Tibial nerve (tissue), 4 donors: Measurements from ENCODE around the gene GPAT2. TPM values are rescaled to one million over a fixed set of nuclear protein-coding genes. Genes with fewer than 3 reads are reported as not detected.
"Not testable (repeated sequence)": the region's sequence is repeated elsewhere in the genome, so short reads cannot be mapped to it uniquely, and the experiment has no call there.

Experiments
- DNase-seq, 2 donors: peaks; one replicate each; pipeline ENCODE4 v3.0.0-alpha.2; 2019; ENCODE audit warnings: low spot score in 2 of 2
- H3K27ac ChIP-seq, 4 donors: fragments of 200-600 bp; sonication (generic) in 3 of 4; one replicate each; pipeline ENCODE4 v1.5.1; 2017 to 2019; ENCODE audit warnings: mild to moderate bottlenecking in 1 of 4
- H3K27me3 ChIP-seq, 2 donors: fragments of 200-600 bp; sonication (generic) in 1 of 2; one replicate each; pipeline versions ENCODE4 v1.5.1 to v1.6.0; 2017 to 2019
- H3K36me3 ChIP-seq, 3 donors: fragments of 200-600 bp; sonication (generic); one replicate each; pipeline ENCODE4 v1.5.1; 2018 to 2019
- H3K4me1 ChIP-seq, 4 donors: fragments of 200-600 bp; sonication (generic) in 3 of 4; one replicate each; pipeline ENCODE4 v1.5.1; 2017 to 2019
- H3K4me3 ChIP-seq, 4 donors: fragments of 200-600 bp; sonication (generic) in 3 of 4; one replicate each; pipeline ENCODE4 v1.5.1; 2017 to 2019; ENCODE audit warnings: mild to moderate bottlenecking in 1 of 4, moderate library complexity in 1 of 4
- H3K9me3 ChIP-seq, 4 donors: fragments of 200-600 bp; sonication (generic) in 3 of 4; one replicate each; pipeline ENCODE4 v1.5.1; 2017 to 2019
- EP300 ChIP-seq, 2 donors: sonication (generic); formaldehyde crosslinking; IDR thresholded peaks; one replicate each; pipeline ENCODE4 v1.6.1; 2017; ENCODE audit warnings: antibody characterized with exemption in 2 of 2, mild to moderate bottlenecking in 1 of 2
- WGBS, 2 donors: methylation state at CpG; one replicate each; pipeline ENCODE4 v1.1.5; 2018; 5-methylcytosine and 5-hydroxymethylcytosine counted together
- total RNA-seq, 4 donors: library from RNA; depleted of rRNA; stranded (reverse); fragments of >200 nt; gene quantifications; one replicate each; pipeline ENCODE4 v1.1.0, GENCODE V29; 2016
- TF ChIP-seq, protein P1 (sequence below), 5 experiments: fragments of 200-600 bp in 3 of 5; fragments of 450-650 bp in 2 of 5; sonication (generic) in 3 of 5; IDR thresholded peaks; one replicate each; pipeline ENCODE4 v1.5.1; 2016 to 2019; ENCODE audit warnings: antibody characterized with exemption in 5 of 5, mild to moderate bottlenecking in 3 of 5, moderate library complexity in 2 of 5

GPAT2 gene
- total RNA-seq, 4 donors from 2014 or later: 4.2 to 12.4 (median 6.4) TPM

DNA sequence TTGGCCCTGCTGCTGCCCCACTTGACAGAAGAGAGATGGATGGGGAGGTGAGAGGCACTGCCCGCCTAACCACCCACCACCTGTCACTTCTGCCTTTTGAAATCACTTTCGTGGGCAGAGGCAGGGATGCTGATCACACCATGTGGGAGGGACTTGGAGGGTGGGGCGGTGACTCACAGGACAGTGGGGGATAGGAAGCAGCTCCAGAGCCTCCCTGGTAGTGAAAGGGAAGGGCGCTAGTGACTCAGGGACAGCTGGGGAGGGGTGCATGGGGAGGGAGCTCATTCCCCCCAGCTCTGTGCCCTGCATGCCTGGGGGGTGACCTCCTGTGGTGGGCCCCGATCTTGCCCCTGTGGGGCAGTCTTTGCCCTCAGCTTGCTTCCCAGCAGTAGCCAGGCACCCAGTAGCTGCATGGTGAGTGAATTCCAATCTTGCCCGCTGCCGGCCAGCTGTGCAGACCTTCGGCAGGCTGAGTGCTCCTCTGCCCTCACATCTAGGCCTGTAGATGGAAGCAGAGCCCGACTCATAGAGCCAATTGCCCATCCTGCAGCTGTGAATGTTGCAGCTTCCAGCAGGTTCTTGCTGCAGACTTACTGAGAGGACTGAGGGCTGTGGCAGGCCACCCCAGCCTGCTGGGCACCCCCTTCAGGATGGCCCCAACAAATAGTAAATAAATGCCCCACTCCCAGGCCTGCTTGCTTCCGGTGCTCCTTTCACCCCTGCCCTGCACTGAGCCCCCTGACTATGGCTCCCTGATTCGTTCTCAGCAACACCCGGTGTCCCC is 28.6 kb upstream of the GPAT2 start:
- not testable (repeated sequence) for H3K9me3 ChIP-seq, H3K36me3 ChIP-seq, H3K27me3 ChIP-seq, H3K4me3 ChIP-seq, DNase-seq
- H3K4me1 ChIP-seq: peaks cover 0 to 16% (median 0%) of the 10 kb centered on the region in 4 donors
- WGBS, 2 donors: 87 to 88% methylated on average over 3 of the region's 12 CpGs
- TF ChIP-seq, protein P1, sequence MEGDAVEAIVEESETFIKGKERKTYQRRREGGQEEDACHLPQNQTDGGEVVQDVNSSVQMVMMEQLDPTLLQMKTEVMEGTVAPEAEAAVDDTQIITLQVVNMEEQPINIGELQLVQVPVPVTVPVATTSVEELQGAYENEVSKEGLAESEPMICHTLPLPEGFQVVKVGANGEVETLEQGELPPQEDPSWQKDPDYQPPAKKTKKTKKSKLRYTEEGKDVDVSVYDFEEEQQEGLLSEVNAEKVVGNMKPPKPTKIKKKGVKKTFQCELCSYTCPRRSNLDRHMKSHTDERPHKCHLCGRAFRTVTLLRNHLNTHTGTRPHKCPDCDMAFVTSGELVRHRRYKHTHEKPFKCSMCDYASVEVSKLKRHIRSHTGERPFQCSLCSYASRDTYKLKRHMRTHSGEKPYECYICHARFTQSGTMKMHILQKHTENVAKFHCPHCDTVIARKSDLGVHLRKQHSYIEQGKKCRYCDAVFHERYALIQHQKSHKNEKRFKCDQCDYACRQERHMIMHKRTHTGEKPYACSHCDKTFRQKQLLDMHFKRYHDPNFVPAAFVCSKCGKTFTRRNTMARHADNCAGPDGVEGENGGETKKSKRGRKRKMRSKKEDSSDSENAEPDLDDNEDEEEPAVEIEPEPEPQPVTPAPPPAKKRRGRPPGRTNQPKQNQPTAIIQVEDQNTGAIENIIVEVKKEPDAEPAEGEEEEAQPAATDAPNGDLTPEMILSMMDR (IDR thresholded peaks at IDR 0.05): peak in 3 of 5 experiments; percentile 16 to 42 (median 25)
- peak overlapping the region in 1 of 4 donors; percentile 13 for H3K27ac ChIP-seq

DNA sequence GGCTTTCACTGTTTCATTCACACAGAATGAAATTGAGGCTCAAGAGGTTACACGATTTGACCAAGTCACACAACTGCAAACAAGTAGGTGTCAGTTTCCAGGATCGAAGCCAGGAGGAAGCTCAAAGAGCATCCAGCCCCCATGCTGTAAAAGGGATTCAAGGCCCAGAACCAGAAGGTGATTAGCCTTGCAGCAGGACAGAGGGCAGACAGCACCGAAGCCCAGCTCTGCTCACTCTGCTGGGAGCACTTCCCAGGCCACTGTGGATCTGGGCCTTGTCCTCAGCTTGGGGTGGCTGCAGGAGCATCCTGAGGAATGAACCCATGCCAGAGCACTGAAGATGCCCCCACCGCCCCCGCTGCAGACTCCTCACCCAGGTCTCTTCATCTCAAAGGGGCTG is 27.8 kb upstream of the GPAT2 start:
- H3K27me3 ChIP-seq, H3K36me3 ChIP-seq, H3K9me3 ChIP-seq, H3K27ac ChIP-seq, H3K4me3 ChIP-seq, DNase-seq: not testable (repeated sequence)
- peaks cover 0 to 16% (median 0%) of the 10 kb centered on the region in 4 donors for H3K4me1 ChIP-seq
- WGBS, 2 donors: 66 to 78% methylated on average over 3 of the region's 5 CpGs

DNA sequence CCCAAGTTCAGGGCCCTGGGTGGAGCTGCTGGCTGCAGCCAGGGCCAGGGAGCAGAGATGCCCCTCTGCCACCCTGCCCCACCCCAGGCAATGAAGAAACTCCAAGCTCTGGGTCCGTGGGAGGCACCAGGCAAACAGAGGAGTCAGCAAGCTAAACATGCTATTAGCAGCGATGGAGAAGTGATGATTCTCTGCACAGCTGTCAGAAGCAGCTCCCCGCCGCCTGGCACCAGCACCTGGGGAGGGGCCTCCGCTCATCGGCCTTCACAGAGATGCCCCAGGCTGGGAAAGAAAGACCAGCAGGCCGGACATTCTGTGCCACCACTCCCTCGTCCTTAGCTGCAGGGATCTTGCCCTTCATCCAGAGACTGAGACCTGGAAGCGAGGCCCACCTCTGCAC is 27.2 kb upstream of the GPAT2 start:
- 88% methylated on average over 6 to 9 of the region's 9 CpGs for WGBS, 2 donors
- H3K4me1 ChIP-seq: peaks cover 0 to 16% (median 0%) of the 10 kb centered on the region in 4 donors
- not testable (repeated sequence) for H3K27ac ChIP-seq, H3K27me3 ChIP-seq, H3K9me3 ChIP-seq, DNase-seq, H3K36me3 ChIP-seq, H3K4me3 ChIP-seq

DNA sequence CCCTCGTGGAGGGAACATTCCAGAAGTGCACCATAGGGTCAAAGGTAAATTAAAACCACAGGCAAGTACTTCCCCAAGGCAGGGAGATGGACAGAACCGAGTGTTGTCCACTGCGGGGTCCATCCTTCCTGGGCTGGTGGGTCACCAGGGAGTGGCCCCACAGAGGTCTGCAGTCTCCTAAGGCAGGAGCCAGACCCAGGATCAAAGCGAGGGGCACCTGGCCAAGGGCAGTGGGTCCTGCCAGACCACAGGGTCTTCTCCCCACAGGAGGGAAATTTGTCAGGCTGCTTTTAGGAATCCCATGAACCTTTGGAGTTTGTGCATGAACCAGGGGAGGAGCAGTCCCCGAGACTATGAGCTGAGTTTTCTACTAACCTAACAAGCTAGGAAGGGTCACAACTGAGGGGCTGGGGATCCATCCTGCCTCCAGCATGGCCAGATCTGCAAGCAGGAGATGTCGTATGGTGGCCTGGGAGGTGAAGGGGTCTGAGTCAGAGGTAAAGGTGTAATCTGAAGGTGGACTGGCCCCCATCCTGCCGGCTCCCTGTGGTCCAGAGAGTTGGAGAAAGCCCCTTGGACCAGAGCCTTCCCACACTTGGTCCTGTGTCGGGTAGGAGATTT is 26.6 kb upstream of the GPAT2 start:
- H3K36me3 ChIP-seq, DNase-seq, H3K4me3 ChIP-seq, H3K27me3 ChIP-seq, H3K9me3 ChIP-seq: not testable (repeated sequence)
- Histone ChIP-seq H3K4me1 (peaks cover 0 to 16% (median 0%) of the 10 kb centered on the region in 4 donors), H3K27ac (peak overlapping the region in 1 of 4 donors; percentile 36)
- 71 to 72% methylated on average over 6 to 8 of the region's 8 CpGs for WGBS, 2 donors

DNA sequence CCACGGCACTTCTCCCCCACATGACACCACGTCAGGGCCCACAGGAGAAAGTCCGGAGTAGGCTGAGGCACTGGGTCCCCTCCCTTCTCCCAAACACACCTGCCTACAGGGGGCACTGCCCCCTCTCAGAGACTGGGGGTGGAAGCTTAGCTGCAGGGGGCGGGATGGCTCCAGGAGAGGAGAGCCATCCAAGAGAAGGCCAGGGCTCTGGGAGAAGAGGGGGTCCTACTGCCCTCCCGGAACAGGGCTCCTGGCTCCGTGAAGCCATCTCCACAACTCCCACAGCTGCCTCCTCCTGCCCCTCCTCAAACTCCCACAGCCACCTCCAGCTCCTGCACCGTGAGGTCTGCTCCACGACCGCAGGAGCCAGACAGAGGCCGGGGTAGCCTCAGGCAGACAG is 25.6 kb upstream of the GPAT2 start:
- not testable (repeated sequence) for H3K4me3 ChIP-seq, H3K27me3 ChIP-seq, DNase-seq, H3K36me3 ChIP-seq, H3K9me3 ChIP-seq, H3K27ac ChIP-seq
- WGBS, 2 donors: 56 to 64% methylated on average over 3 to 8 of the region's 10 CpGs
- peaks cover 0 to 16% (median 0%) of the 10 kb centered on the region in 4 donors for H3K4me1 ChIP-seq

DNA sequence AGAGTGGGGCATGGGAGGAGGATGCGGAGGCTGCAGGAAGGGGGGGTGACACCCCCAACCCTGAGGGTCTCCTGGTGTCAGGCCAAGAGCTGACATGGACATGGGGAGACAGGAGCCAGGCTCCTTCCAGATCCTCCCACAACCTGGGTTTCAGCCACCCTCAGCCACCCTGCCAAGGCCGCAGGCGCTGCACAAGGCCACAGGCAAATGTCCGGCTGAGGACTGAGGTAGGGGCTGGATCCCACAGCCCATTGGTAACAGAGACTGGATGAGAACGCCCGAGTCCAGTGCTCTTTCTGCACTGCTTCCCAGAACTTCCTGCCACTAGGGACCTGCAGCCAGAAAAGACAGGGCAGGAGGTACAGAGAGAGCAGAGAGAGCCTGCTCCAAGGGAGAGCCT is 24.7 kb upstream of the GPAT2 start:
- no CpG with 5 or more reads among the region's 6 CpGs for WGBS, 2 donors
- H3K27ac ChIP-seq: not testable (repeated sequence)

DNA sequence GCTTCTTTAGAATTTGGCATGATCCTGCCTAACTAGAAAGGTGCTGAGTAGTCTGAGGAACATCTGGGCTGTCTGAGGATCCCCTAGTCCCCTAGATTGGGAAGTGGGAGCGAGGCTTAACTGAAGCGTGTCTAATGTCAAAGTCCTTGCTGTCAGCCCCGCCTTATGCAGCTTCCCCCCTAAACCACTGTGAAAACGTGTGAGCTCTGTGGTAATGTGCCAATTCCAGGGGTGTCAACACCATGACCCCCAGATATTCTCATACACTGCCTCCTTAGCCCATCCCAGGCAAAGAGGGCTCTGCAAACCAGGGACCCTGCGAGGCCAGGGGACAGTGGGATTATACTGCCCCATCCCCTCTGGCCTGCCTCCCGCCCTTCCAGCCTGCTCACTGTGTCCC is 21.1 kb upstream of the GPAT2 start:
- H3K9me3 ChIP-seq, H3K27me3 ChIP-seq, H3K4me3 ChIP-seq, H3K36me3 ChIP-seq, DNase-seq, H3K4me1 ChIP-seq, H3K27ac ChIP-seq: not testable (repeated sequence)
- 72% methylated on average over 3 of the region's 6 CpGs; no CpG with 5 or more reads in 1 of the 2 donors for WGBS, 2 donors

More for the DNA sequence above, 24.7 kb upstream of the GPAT2 start:
- H3K9me3 ChIP-seq, H3K36me3 ChIP-seq, H3K4me3 ChIP-seq, H3K27me3 ChIP-seq, DNase-seq: not testable (repeated sequence)
- peaks cover 0 to 16% (median 0%) of the 10 kb centered on the region in 4 donors for H3K4me1 ChIP-seq

DNA sequence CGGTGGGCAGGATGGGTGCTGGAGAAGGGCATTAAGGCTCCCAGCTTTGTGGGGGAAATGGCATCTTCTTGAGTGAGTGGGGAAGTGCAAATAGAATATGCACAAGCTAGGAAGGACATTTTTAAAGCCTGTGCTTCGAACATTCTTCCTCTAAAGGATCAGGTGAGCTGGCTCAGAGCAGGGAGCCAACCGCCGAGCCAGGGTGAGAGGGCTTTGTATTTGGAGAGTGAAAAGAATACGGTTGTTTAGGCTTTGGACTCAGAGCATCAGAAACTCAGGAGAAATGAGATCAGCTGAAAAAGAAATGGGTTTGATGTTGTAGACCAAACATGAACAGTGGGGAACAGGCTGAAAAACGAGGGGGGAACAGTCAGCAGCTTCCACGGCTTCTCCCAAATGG is 19.8 kb upstream of the GPAT2 start:
- H3K4me3 ChIP-seq, H3K4me1 ChIP-seq, DNase-seq, H3K27ac ChIP-seq, H3K9me3 ChIP-seq, H3K36me3 ChIP-seq, H3K27me3 ChIP-seq: not testable (repeated sequence)
- WGBS, 2 donors: 77 to 91% methylated on average over 6 of the region's 7 CpGs

DNA sequence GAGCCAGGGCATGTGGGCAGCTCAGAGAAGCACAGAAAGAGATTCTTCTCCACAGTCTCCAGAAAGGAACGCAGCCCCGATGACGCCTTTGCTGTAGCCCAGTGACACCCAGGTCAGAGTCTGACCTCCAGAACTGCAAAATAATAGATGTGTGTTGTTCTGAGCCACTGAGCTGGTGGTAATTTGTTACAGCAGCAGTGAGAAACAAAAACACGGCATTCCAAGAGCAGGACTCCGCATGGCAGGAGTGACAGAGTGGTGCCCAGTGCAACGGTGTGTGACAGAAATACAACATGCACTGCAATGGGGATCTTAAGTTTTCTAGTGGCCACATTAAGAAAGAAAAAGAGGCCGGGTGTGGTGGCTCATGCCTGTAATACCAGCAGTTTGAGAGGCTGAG is 18.7 kb upstream of the GPAT2 start:
- peak in 1 of 2 donors; percentile 20 for TF ChIP-seq EP300 (IDR thresholded peaks at IDR 0.05)
- not testable (repeated sequence) for H3K36me3 ChIP-seq, H3K4me3 ChIP-seq, H3K4me1 ChIP-seq, DNase-seq, H3K27me3 ChIP-seq, H3K9me3 ChIP-seq
- 64 to 67% methylated on average over 7 of the region's 7 CpGs for WGBS, 2 donors
- H3K27ac ChIP-seq: peak overlapping the region in 1 of 4 donors; percentile 20

DNA sequence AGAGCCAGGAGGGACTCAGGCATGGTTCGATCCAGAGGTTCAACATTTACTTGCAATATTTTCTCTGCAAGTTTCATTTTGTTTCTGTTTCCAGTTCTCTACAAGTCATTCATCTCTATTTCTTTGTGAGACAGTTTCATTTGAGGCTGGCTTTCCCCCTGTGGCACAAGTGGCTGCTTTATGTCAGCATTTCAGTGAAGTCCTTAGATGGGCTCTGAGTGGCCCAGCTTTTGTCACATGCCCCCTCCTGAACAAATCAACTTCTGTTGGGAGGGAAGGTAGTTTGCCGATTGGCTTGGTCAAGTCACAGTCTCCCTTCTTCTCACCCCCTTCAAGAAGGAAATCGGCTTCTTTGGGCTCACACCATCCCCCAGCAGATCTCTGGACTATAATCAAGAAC is 17.9 kb upstream of the GPAT2 start:
- H3K9me3 ChIP-seq, H3K4me3 ChIP-seq, H3K36me3 ChIP-seq, H3K27me3 ChIP-seq, H3K4me1 ChIP-seq, DNase-seq: not testable (repeated sequence)
- WGBS, 2 donors: 83 to 95% methylated on average over 2 of the region's 3 CpGs
- peak overlapping the region in 2 of 4 donors; percentile 36 to 68 for H3K27ac ChIP-seq

DNA sequence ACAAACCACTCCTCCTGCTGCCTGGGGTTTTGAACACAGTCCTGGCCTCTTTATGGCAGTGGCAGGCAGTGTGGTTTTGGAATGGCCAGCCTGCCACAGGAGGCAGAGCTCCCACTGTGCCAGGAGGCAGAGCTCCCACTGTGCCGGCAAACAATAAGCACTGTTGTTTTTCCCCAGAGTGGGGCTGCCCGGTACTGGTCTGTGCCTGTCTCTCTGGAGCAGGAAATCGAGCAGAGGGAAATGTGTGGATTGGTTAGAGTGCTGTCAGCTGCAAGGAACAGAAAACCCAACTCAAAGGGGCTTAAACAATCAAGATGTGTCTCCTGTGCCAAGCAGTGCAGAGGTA is 15.2 kb upstream of the GPAT2 start:
- H3K4me1 ChIP-seq, H3K27ac ChIP-seq, H3K36me3 ChIP-seq, H3K9me3 ChIP-seq, H3K4me3 ChIP-seq, DNase-seq, H3K27me3 ChIP-seq: not testable (repeated sequence)
- no CpG with 5 or more reads among the region's 3 CpGs for WGBS, 2 donors

DNA sequence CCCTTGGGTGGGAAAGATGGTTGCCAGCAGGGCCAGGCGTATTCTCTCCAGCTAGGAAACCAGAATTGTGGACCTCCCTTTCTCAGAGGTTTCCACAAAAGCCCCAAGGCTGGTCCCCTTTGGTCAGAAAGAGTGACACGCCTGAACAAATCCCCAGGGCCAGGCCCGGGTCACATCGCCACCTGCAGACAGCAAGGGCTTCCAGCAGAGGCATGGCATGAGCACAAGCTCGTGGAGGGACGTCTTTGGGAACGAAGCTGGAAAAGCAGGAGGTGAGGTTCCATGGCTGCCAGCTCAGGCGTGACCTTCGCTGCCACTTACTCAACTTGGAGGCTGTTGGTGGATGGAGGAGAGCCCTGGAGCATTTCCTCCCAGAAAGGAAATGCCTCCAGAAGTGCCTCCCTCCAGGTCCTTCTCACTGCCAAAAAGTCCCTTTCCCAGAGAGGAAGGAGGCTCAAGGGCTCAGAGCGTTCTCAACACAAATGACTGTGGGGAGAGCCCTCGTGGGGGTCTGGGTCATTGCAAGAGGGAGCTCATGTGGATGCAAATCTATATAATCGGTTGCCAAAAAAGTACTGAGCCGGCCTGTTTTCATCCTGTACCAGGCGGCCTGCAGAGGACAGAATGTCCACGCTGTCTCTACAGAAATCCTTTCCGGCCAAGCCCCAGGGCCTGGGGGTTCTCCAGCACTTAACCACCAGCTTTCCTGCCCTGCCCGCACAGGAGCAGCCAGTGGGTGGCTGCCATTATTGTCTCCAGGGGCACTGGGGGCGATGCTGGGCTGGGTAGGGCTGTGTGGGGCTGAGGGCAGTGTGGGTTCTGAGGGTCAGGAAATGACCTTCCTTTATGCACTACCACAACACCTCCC is 14.6 kb upstream of the GPAT2 start:
- peak overlapping the region in 1 of 4 donors; percentile 76 for H3K27ac ChIP-seq
- not testable (repeated sequence) for H3K4me3 ChIP-seq, H3K4me1 ChIP-seq, H3K27me3 ChIP-seq, H3K9me3 ChIP-seq, H3K36me3 ChIP-seq
- WGBS, 2 donors: 50 to 60% methylated on average over 2 to 3 of the region's 18 CpGs
- peak in 1 of 2 donors; percentile 3 for DNase-seq
